Measurements from ENCODE around the gene RFTN1.

DNA sequence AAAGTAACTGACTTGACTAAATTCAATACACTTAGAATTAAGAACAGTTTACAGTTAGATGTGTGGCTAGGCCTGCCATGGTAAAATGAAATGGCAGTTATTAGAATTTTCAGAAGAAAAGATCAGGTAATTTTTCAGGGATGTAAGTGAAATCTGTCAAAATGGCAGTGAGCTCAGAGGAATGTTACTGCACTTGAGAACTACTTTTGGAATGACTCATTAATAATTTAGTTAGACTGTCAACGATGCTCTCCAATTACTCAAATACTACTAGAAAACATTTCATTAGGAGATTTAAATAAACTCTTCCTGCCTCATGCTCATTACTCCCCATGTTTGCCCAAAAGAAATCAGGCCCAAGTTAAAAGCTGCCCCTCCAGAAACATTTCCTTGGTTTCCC, 84.4 kb downstream of the RFTN1 start:
- TF ChIP-seq, protein P1, sequence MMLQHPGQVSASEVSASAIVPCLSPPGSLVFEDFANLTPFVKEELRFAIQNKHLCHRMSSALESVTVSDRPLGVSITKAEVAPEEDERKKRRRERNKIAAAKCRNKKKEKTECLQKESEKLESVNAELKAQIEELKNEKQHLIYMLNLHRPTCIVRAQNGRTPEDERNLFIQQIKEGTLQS (IDR thresholded peaks at IDR 0.05) = no peak
- TF ChIP-seq JUND (IDR thresholded peaks at IDR 0.05) = no peak
- TF ChIP-seq, protein P2, sequence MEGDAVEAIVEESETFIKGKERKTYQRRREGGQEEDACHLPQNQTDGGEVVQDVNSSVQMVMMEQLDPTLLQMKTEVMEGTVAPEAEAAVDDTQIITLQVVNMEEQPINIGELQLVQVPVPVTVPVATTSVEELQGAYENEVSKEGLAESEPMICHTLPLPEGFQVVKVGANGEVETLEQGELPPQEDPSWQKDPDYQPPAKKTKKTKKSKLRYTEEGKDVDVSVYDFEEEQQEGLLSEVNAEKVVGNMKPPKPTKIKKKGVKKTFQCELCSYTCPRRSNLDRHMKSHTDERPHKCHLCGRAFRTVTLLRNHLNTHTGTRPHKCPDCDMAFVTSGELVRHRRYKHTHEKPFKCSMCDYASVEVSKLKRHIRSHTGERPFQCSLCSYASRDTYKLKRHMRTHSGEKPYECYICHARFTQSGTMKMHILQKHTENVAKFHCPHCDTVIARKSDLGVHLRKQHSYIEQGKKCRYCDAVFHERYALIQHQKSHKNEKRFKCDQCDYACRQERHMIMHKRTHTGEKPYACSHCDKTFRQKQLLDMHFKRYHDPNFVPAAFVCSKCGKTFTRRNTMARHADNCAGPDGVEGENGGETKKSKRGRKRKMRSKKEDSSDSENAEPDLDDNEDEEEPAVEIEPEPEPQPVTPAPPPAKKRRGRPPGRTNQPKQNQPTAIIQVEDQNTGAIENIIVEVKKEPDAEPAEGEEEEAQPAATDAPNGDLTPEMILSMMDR (IDR thresholded peaks at IDR 0.05; ENCODE audit: low read depth, low read length, missing input control) = no peak

Data from liver (tissue), 3 donors.